D721Med (cell line): ENCODE measurements around the gene LRRC3B.

Experiments used
- DNase-seq: peaks from one replicate; pipeline ENCODE4 v3.0.0; 2011; ENCODE audit warnings: low spot score; ENCODE audit not compliant: insufficient read length
- FAIRE-seq: peaks from 2 replicates; lab custom pipeline; 2011; peaks lifted over from hg19 to GRCh38; lab: Jason Lieb, UNC
- TF ChIP-seq, protein P1 (sequence below): IDR thresholded peaks from 2 replicates; pipeline ENCODE4 v1.5.1; 2012; ENCODE audit warnings: mild to moderate bottlenecking, control low read depth; ENCODE audit not compliant: insufficient read depth; ENCODE audit errors: missing control alignments

LRRC3B gene

DNA sequence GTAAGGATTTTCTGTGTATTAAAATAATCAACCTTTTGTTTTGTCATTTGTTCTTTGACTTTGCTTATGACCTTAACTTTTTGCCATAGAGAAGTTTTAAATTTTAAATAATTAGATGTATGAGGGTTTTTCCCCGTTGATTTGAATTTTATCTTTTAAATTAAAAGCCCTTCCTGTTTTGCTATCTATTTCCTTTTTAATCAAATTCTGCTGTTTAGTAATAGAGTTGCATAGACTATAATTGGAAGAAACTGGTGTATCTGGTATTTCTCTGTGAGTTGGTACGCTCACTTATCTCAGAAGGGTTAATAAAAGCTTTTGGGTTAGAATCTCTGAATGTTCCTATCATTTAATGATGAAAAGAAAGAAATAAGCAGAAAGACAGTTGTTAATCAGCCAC, 82.2 kb downstream of the LRRC3B start:
- TF ChIP-seq, protein P1, sequence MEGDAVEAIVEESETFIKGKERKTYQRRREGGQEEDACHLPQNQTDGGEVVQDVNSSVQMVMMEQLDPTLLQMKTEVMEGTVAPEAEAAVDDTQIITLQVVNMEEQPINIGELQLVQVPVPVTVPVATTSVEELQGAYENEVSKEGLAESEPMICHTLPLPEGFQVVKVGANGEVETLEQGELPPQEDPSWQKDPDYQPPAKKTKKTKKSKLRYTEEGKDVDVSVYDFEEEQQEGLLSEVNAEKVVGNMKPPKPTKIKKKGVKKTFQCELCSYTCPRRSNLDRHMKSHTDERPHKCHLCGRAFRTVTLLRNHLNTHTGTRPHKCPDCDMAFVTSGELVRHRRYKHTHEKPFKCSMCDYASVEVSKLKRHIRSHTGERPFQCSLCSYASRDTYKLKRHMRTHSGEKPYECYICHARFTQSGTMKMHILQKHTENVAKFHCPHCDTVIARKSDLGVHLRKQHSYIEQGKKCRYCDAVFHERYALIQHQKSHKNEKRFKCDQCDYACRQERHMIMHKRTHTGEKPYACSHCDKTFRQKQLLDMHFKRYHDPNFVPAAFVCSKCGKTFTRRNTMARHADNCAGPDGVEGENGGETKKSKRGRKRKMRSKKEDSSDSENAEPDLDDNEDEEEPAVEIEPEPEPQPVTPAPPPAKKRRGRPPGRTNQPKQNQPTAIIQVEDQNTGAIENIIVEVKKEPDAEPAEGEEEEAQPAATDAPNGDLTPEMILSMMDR, result no peak
- DNase-seq, result no peak
- FAIRE-seq, result no peak

DNA sequence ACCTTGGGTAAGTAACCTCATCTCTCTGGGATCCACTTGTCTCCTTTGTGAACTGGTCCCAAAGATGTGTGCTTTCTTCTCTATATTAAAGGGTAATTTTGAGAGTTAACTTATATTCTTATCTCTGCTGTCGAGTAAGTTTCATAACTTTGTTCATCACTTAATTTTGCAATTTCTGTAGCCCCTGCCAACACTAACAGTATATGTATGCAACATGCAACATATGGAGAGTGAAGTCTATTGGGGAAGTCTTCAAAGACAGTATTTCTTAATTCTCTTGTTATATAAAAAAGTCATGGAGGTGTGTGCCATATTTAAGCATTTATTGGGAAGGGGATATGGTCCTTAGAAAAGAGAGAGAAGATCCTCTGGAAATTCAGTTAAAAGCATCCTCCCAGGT, 85.9 kb downstream of the LRRC3B start:
- TF ChIP-seq, protein P1, result no peak
- FAIRE-seq (no peak), DNase-seq (no peak)

DNA sequence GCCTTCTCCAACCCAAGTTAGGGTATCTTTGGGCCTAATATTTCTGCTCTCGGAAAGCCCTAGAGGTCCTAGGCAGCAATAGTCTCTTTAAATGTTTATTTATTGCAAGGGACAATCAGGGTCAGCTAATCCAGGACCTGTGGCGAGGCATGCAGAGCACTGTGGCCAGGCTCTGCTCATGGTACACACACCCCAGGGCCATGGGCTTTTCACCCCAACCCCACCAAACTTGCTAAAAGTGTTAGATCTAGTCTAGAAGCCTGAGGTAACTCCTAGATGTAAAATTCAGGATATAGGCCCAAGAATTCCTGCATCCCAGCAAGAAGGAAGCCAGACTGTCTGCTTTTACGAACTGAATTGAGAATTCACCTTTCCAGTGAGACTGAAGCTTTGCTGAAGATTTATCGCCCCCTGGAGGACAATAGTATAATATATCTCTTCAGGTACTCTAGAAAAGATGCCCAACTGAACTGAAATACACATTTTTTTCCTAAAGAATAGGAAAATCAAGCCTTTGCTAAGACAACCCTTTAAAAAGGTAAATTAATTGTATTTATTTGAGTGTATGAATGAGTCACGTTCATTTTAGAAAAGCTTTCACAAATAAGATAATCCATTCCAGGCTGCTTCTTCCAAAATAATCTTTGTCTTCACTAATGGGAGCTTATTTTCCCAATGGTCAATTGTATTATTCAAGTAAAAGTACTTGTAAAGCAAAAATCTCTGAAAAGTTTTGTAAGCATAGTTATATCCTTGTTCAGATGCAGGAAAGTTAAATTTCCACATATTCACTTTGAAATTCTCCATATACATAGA, 89.8 kb downstream of the LRRC3B start:
- TF ChIP-seq, protein P1, result peak; percentile 64
- no peak for FAIRE-seq
- DNase-seq, result no peak

DNA sequence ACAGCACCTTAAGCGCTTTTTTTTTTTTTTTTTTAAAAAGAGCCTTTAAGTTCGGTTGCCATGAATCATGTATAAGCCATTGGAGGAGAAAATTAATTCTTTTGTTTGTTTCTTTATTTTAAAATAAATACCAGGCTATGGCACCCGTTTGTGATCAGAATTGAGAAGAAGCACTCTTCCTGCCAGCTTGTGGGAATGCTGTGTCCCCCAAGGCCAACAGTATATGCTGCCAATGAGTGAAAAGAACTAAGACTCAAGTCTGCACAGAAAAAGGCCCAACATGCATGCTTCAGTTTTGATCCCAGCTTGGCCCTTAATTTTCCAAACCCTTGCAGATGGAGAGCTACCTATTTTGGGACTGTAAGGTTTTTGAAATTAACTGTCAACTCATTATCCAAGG, 90.5 kb downstream of the LRRC3B start:
- TF ChIP-seq, protein P1, result no peak
- FAIRE-seq, result no peak
- no peak for DNase-seq

DNA sequence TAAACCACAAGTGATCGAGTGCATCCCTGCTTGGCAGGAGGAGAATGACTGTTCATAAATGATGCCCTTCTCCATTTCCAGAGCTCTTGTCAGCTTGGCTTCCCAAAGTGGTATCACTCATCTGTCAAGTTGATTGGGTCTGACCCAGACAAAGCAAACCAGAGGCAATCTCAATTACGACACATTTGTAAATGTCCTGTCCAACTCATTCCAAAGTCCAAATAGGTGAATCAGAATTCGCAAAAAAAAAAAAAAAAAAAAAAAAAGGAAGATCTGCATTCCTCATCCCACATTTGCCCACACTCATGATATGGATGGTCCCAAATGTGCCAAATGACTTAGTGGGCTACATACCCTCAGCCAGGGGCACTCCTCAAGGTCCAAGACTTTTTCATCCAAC, 91.9 kb downstream of the LRRC3B start:
- TF ChIP-seq, protein P1, result no peak
- no peak for DNase-seq
- no peak for FAIRE-seq

DNA sequence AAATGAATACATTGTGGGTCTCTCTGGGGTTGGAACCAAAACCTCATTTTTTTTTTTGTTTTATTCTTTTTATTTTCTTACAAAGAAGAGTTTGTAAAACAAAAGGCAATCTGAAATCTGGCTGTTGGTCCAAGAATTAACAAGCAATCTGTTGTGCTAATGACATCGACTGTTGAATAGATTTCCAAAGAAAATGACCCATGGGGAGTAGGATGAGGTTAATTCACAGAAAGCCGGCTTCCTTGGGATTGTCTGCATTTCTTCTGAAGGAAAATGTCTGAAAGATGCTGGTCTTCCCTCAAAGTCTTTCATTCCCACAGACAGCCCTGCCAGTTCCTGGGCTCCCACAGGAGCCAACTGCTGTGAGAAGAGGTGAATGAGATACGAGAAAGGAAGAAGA, 92.9 kb downstream of the LRRC3B start:
- TF ChIP-seq, protein P1, result no peak
- DNase-seq (no peak), FAIRE-seq (no peak)

DNA sequence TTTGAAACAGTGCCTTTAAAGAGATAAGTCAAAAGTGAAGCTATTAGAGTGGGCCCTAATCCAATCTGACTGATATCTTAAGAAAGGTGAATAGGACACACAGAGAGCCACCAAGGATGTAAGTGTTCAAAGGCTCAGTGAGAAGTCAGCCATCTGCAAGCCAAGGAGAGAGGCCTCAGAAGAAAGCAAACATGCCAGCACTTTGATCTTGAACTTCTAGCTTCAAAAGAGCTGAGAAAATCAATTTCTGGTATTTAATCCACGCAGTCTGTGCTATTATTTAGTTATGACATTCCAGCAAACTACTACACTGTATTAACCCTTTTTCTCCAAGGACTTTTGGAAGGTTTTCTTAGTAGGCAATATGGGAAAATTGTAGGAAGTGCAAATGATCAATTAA, 95.7 kb downstream of the LRRC3B start:
- FAIRE-seq (no peak), DNase-seq (no peak)
- TF ChIP-seq, protein P1, result no peak
